ENCODE results near the gene TRAF3.

The TRAF3 gene

DNA sequence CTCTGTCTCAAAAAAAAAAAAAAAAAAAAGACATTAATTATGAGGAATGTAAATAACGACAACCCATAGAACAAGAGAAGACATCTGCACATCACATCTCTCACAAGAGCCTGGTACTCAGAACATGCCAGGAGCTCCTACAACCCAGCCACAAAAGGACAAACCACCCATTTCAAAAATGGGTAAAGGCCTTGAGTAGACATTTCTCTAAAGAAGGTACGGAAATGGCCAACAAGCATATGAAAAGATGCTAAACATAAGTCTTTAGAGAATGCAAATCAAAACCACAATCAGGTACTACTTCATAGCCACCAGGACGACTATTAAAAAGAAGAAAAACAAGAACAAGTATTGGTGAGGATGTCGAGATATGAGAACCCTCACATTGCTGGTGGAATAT lies 158.5 kb downstream of the TRAF3 start:
- peaks cover 23% of the 10 kb centered on the region for H3K4me1 ChIP-seq (ENCODE audit: control insufficient read depth, insufficient read depth, low read length)
- H3K36me3 ChIP-seq (ENCODE audit: control insufficient read depth, insufficient read depth, low read length), result no peaks in the 10 kb centered on the region
- no peak overlapping the region for H3K9ac ChIP-seq (ENCODE audit: low read length)
- H3K27me3 ChIP-seq (ENCODE audit: control insufficient read depth, insufficient read depth, low read length), result no peaks in the 10 kb centered on the region
- H3K9me3 ChIP-seq (ENCODE audit: control insufficient read depth, low read length), result no peaks in the 10 kb centered on the region
- no peak overlapping the region for H3K4me3 ChIP-seq (ENCODE audit: low read length)

DNA sequence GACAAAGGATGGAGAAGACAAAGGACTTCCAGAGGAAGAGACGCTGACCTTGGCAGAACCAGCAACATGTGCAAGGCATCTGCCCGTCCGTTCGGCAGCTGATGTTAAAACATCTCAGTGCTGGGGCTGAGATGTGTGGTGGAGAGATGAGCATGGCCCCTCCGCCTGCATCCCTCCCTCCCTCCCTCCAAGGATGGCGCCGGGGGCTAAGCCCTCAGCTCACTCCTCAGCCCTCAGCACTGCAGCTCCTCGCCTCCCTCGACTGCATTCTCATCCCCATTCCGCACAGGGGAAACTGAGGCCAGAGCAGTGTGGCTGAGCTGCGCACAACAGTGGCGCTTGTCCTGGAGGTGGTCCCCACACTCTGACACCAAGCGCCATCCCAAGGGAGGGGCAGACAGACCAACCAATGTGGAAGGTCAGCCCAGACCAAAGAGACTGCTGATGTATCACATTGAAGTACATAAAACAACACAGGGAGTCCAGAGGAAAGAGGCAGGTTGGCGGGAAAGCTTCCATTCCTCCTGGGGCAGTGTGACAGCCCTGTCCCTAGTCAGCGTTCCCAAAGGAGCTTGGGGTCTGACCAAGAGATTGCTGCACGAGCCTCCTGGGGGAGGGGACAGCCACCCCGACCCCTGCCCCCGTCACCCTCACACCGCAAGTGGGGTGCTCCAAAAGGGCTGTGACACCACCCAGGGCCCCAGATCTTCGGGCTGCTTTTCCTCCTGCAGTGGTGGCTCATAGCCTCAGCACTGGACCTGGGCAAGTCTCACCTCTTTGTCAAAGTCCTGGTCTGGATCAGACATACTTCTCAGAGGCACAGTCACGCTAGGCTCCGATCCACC lies 160.3 kb downstream of the TRAF3 start:
- Histone ChIP-seq H3K9me3 (ENCODE audit: control insufficient read depth, low read length) (no peaks in the 10 kb centered on the region), H3K36me3 (ENCODE audit: control insufficient read depth, insufficient read depth, low read length) (peaks cover 5% of the 10 kb centered on the region), H3K27me3 (ENCODE audit: control insufficient read depth, insufficient read depth, low read length) (no peaks in the 10 kb centered on the region), H3K4me1 (ENCODE audit: control insufficient read depth, insufficient read depth, low read length) (peaks cover 11% of the 10 kb centered on the region), H3K4me3 (ENCODE audit: low read length) (no peak overlapping the region), H3K9ac (ENCODE audit: low read length) (no peak overlapping the region)

DNA sequence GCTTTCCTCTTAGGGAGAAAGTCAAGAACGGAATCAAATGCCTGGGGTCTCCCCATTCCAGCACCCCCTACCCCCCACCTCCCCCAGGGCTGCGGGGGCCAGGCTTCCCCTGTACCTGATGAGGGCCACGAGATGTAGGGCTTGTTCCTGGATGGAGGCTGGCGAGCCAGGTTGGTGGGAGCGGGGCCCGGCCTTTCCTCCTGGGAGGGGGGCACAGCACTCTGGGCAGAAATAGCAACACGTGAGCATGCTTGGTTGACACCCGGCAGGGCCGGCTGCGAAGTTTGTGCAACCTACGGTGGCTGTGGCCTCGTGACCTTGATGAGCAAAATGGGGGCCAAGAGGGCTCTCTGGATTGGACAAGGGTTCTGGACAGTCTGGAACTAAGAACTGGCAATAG lies 160.9 kb downstream of the TRAF3 start:
- no peaks in the 10 kb centered on the region for H3K27me3 ChIP-seq (ENCODE audit: control insufficient read depth, insufficient read depth, low read length)
- H3K9ac ChIP-seq (ENCODE audit: low read length), result no peak overlapping the region
- H3K4me3 ChIP-seq (ENCODE audit: low read length), result no peak overlapping the region
- peaks cover 5% of the 10 kb centered on the region for H3K36me3 ChIP-seq (ENCODE audit: control insufficient read depth, insufficient read depth, low read length)
- H3K4me1 ChIP-seq (ENCODE audit: control insufficient read depth, insufficient read depth, low read length), result peaks cover 11% of the 10 kb centered on the region
- H3K9me3 ChIP-seq (ENCODE audit: control insufficient read depth, low read length), result no peaks in the 10 kb centered on the region

DNA sequence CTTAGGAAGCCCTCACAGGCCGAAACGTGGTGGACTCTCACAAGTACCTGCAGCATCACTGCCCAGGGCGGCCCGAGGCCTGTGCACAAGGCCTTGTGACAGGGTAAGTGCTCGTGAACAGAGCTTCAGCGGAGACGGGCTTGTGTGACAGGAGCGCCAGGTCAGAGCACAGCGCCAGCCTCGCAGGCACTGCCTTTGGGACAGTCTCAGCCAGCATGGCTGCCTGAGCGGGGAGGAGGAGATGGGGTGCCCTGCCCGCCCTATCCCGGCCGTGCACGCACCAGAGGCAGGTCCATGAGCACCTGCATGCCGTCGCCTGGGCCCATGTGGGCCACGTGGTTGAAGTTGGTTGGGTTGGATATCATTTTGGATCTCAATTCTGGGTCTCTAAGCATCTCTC lies 162.1 kb downstream of the TRAF3 start:
- H3K36me3 ChIP-seq (ENCODE audit: control insufficient read depth, insufficient read depth, low read length), result peaks cover 5% of the 10 kb centered on the region

DNA sequence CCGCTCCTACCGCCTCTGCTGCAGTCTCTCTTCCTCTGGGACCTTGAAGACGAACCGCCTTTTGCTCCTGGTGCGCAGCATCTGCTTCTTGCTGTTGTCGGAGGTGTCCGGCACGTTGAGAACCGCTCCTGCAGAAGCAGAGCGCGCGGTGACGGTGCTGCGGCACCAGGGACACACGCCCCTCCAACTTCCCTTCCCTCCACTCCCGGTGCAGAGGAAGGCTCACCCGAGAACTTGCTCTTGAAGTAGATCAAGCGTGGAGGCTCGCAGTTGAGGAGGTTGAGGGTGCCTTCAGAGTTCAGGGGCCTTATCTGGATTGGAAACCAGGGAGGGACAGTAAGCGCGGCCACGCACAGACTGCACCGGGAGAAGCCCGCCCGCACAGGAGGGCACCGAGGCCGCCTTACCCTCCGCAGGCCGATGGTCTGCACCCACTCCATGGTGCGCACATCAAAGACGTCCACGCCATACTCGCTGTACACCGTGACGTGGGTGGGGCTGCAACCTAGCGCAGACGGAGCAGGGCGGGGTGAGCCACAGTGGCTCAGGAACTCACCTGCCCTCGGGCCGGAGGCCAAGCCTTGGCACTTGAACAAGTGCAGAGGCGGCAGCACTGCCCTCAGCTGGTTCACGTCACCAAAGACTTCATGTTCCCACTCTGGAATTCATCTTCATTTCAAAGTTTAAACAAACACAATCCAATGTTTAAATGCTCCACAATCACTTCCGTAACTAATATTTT lies 162.7 kb downstream of the TRAF3 start:
- no peak overlapping the region for H3K4me3 ChIP-seq (ENCODE audit: low read length)
- no peak overlapping the region for H3K9ac ChIP-seq (ENCODE audit: low read length)
- no peaks in the 10 kb centered on the region for H3K9me3 ChIP-seq (ENCODE audit: control insufficient read depth, low read length)
- H3K27me3 ChIP-seq (ENCODE audit: control insufficient read depth, insufficient read depth, low read length), result no peaks in the 10 kb centered on the region
- H3K4me1 ChIP-seq (ENCODE audit: control insufficient read depth, insufficient read depth, low read length), result peaks cover 11% of the 10 kb centered on the region
- peaks cover 6% of the 10 kb centered on the region for H3K36me3 ChIP-seq (ENCODE audit: control insufficient read depth, insufficient read depth, low read length)

More for the DNA sequence above, 162.1 kb downstream of the TRAF3 start:
- Histone ChIP-seq H3K4me3 (ENCODE audit: low read length) (no peak overlapping the region), H3K27me3 (ENCODE audit: control insufficient read depth, insufficient read depth, low read length) (no peaks in the 10 kb centered on the region), H3K9ac (ENCODE audit: low read length) (no peak overlapping the region), H3K9me3 (ENCODE audit: control insufficient read depth, low read length) (no peaks in the 10 kb centered on the region), H3K4me1 (ENCODE audit: control insufficient read depth, insufficient read depth, low read length) (peaks cover 11% of the 10 kb centered on the region)

DNA sequence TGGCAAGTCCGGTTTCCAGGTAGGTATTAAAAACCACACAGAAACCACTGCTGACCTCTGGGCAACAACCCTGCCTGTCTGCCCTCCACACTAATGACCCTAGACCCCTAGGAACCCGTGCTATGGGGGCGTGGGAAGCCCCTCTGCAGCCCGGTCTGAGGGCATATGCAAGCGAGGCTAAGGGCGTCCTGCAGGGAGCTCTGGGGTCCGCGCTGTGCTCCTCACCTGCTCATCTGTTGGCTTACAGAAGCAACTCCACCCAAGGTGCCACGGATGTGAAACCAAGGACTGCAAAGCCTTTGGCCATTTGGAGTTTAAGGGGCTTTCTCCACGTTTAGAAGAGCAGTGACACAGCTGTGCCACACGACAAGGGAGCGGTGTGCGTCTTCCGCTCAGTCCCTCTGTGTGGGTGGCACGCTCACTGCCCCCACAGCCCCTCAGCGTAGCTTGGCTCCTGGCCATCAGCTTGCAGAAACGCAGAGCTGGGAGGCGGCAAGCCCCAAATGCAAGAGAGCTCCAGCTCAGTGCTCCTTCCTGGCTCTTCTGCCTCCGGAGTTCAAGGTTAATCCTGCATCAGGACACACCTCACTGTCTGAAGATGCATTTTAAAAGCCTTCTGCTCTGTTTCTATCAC lies 163.6 kb downstream of the TRAF3 start:
- H3K36me3 ChIP-seq (ENCODE audit: control insufficient read depth, insufficient read depth, low read length), result peaks cover 14% of the 10 kb centered on the region
- no peak overlapping the region for H3K9ac ChIP-seq (ENCODE audit: low read length)

DNA sequence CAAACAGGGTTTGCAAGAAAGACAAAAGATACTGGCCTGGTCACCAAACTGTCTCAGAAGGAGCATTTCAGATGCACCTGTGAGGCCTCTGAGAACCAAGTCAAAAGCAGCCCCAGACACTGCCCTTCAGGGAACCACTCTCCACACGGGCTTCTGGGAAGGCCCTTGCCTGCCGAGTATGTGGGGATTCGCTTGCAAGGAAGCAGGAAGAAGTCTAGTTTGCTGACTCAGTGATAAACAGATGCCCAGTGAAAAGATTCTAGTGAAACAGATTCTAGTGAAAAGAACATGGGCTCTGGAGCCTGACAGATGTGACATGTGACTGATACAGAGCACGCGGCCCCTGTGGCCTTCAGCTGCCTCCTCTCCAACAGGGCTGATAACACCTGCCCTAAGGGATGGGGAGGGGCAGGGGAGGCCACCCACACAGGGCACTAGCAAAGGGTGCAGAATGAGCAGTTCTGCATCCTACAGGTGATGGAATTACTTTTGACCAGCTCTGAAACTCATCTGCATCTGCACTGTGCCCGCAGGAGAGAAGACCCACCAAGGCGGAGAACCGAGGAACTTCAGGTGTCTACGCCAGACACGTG lies 164.3 kb downstream of the TRAF3 start:
- no peaks in the 10 kb centered on the region for H3K27me3 ChIP-seq (ENCODE audit: control insufficient read depth, insufficient read depth, low read length)
- peaks cover 14% of the 10 kb centered on the region for H3K36me3 ChIP-seq (ENCODE audit: control insufficient read depth, insufficient read depth, low read length)
- no peak overlapping the region for H3K4me3 ChIP-seq (ENCODE audit: low read length)
- H3K9me3 ChIP-seq (ENCODE audit: control insufficient read depth, low read length), result no peaks in the 10 kb centered on the region
- H3K9ac ChIP-seq (ENCODE audit: low read length), result no peak overlapping the region
- H3K4me1 ChIP-seq (ENCODE audit: control insufficient read depth, insufficient read depth, low read length), result peaks cover 11% of the 10 kb centered on the region

More for the DNA sequence above, 163.6 kb downstream of the TRAF3 start:
- Histone ChIP-seq H3K27me3 (ENCODE audit: control insufficient read depth, insufficient read depth, low read length) (no peaks in the 10 kb centered on the region), H3K9me3 (ENCODE audit: control insufficient read depth, low read length) (no peaks in the 10 kb centered on the region), H3K4me3 (ENCODE audit: low read length) (no peak overlapping the region), H3K4me1 (ENCODE audit: control insufficient read depth, insufficient read depth, low read length) (peaks cover 11% of the 10 kb centered on the region)

DNA sequence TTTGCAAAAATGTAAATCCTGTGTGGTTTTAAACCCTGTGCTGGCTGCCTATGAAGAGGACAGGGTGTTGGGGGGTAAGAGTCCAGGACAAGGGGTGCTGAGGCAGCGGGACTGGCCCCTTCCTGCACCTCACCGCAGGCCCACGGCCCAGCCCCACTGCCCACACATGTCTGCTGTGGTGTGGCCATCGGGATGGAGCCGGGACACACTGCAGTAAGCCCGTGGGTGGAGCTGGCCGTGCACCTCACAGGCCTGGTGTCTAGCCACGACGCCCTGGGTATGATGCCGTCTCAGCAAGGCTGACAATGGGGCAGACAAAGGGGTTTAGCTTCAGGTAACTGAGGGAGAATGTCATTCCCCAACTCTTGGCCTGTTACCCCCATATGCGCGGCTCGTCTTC lies 164.8 kb downstream of the TRAF3 start:
- Histone ChIP-seq H3K36me3 (ENCODE audit: control insufficient read depth, insufficient read depth, low read length) (peaks cover 16% of the 10 kb centered on the region), H3K9me3 (ENCODE audit: control insufficient read depth, low read length) (no peaks in the 10 kb centered on the region), H3K27me3 (ENCODE audit: control insufficient read depth, insufficient read depth, low read length) (no peaks in the 10 kb centered on the region), H3K4me1 (ENCODE audit: control insufficient read depth, insufficient read depth, low read length) (peaks cover 11% of the 10 kb centered on the region), H3K9ac (ENCODE audit: low read length) (no peak overlapping the region), H3K4me3 (ENCODE audit: low read length) (no peak overlapping the region)

DNA sequence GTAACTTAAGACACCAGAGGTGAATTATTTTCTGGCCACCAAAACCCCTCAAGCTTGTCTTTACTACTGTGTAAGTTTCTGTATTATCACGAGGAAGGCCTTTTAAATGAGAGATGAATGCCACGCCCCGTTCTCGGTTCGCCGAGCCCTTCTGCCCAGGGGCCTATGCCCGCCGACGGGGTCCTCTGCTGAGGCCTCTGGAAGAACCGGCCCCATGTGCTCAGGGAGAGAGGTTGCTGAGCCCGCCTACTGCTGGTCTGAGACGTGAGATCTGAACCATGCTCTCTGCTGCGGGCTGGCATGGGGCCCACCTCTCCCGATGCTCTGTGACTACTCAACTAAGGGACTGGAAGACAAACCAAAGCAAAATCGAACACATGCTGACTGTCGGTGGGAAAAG lies 166.2 kb downstream of the TRAF3 start:
- Histone ChIP-seq H3K27me3 (ENCODE audit: control insufficient read depth, insufficient read depth, low read length) (no peaks in the 10 kb centered on the region), H3K9me3 (ENCODE audit: control insufficient read depth, low read length) (no peaks in the 10 kb centered on the region), H3K4me3 (ENCODE audit: low read length) (no peak overlapping the region), H3K4me1 (ENCODE audit: control insufficient read depth, insufficient read depth, low read length) (peaks cover 11% of the 10 kb centered on the region), H3K9ac (ENCODE audit: low read length) (no peak overlapping the region), H3K36me3 (ENCODE audit: control insufficient read depth, insufficient read depth, low read length) (peaks cover 21% of the 10 kb centered on the region)

DNA sequence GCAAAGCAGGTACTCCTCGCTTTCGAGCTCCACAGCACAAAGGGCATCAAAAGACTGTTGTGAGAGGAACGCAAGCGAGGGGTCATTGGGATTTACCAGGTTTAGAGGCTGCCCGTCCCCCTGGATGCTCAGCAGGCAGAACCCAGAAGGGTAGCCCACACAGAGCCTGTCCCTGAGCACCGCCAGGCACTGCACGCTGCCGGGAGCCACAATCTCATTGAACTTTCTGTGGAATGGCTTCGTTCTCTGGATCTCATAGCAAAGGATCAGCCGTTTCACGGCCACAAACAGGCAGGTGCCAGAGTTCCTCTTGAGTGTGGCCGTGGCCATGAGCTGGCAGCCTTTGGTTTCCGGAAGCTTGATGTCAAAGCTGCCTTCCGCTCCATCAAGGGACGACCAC lies 166.7 kb downstream of the TRAF3 start:
- no peak overlapping the region for H3K4me3 ChIP-seq (ENCODE audit: low read length)
- peaks cover 11% of the 10 kb centered on the region for H3K4me1 ChIP-seq (ENCODE audit: control insufficient read depth, insufficient read depth, low read length)
- H3K36me3 ChIP-seq (ENCODE audit: control insufficient read depth, insufficient read depth, low read length), result peaks cover 21% of the 10 kb centered on the region
- H3K27me3 ChIP-seq (ENCODE audit: control insufficient read depth, insufficient read depth, low read length), result no peaks in the 10 kb centered on the region
- H3K9me3 ChIP-seq (ENCODE audit: control insufficient read depth, low read length), result no peaks in the 10 kb centered on the region
- no peak overlapping the region for H3K9ac ChIP-seq (ENCODE audit: low read length)

DNA sequence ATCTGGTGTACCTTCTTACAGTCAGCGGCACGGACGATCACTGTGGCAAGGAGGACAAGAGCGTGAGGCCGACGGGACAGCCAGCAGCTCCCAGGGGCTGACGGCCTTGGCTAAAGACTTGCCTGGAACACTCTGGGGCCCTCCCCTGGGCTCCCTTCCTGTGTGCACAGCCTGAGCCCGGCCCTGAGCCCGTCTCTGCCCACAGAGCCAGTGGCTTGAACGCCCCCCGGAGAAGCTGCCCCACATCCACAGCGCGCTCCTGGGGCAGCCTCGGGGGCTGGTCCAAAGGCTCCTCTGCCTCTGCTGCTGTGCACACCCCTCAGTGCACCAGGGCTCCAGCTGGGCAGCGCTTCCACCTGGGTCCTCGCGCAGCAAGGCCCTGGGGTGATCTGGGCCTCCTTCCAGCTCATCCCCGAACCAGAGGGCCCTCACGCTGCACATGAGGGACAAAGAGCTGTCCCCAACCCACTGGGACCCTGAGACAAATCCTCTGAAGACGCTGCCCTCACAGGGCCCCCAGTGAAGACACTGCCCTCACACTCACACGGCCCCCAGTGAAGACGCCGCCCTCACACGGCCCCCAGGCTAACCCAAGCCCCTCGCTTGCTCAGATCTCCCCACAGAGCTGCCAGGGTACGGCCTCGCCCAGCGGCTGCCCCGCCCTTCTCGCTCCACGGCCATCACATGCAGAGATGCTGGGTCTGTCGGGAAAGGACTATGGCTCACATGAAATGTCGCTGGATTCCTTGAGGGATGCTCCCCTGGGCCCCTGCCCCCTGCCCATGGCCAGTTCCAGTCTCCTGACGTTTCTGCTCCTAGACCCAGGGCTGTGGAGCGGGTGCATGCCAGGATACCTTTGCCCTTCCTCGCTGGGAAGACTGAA lies 167.4 kb downstream of the TRAF3 start:
- H3K9ac ChIP-seq (ENCODE audit: low read length), result no peak overlapping the region
- H3K4me3 ChIP-seq (ENCODE audit: low read length), result no peak overlapping the region
- H3K4me1 ChIP-seq (ENCODE audit: control insufficient read depth, insufficient read depth, low read length), result peaks cover 10% of the 10 kb centered on the region
- H3K9me3 ChIP-seq (ENCODE audit: control insufficient read depth, low read length), result no peaks in the 10 kb centered on the region
- H3K27me3 ChIP-seq (ENCODE audit: control insufficient read depth, insufficient read depth, low read length), result no peaks in the 10 kb centered on the region
- peaks cover 27% of the 10 kb centered on the region for H3K36me3 ChIP-seq (ENCODE audit: control insufficient read depth, insufficient read depth, low read length)
